IPS-18c (cell line): ENCODE results near the gene TCF7L1.

ENCODE experiments used
- H3K4me3 ChIP-seq: 2 replicates; pipeline ENCODE4 v1.7.0; 2013; ENCODE audit warnings: low read depth, mild to moderate bottlenecking, low read length, moderate library complexity; ENCODE audit not compliant: insufficient read depth
- H3K9me3 ChIP-seq: one replicate; pipeline ENCODE4 v1.6.1; 2013; ENCODE audit warnings: mild to moderate bottlenecking, low read length, moderate library complexity; ENCODE audit not compliant: control insufficient read depth, insufficient read depth

The TCF7L1 gene

GRCh38 chr2:85174943-85175342 lies 41.8 kb downstream of the TCF7L1 start:
- Histone ChIP-seq H3K4me3 (no peak overlapping the region), H3K9me3 (no peaks in the 10 kb centered on the region)

- Histone ChIP-seq H3K4me3 (no peak overlapping the region), H3K9me3 (no peaks in the 10 kb centered on the region)
Measured at GRCh38 chr2:85175369-85176299, 42.4 kb downstream of the TCF7L1 start.

DNA sequence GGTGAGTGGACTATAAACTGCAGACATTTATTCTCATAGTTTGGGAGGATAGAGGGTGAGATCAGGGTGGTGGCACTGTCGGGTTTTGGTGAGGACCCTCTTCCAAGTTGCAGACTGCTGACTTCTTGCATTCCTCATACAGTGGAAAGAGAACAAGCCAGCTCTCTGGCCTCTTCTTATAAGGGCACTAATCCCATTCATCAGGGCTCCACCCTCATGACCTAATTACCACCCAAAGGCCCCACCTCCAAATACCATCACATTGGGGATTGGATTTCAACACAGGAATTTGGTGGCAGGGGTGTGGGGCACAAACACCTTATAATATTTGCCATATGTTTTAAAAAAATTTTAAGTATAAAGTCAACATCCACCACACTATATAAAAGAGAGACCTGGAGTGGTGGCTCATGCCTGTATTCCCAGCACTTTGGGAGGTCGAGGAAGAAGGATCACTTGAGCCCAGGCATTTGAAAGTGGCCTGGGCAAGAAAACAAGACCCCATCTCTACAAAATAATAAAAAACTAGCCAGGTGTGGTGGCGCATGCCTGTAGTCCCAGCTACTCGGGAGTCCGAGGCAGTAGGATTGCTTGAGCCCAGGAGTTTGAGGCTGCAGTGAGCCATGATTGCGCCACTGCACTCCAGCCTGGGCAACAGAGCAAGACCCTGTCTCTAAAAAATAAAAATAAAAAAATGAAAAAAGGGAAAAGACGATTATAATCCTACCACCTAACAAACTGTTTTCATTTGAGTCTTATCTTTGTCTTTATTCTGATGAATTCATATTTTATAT lies 44.0 kb downstream of the TCF7L1 start:
- H3K4me3 ChIP-seq, result no peak overlapping the region

DNA sequence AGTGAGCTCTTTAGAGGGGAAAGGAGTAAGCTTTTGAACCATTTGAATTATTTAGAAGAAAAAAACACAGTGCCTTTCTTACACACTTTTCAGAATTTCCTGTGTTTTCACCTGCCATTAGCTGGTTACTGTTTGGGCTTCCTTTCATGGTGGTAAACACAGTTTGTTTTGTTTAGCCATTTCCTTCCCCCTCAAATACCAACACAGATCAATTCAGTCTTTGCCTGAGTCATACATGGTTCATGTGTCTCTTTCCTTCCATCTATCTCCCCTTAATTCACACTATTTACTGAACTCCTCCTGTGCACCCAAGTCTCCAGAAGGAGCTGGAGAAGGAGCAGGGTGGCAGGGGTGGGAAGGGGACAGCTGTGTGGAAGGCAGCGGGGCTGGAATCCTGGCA lies 45.0 kb downstream of the TCF7L1 start:
- Histone ChIP-seq H3K9me3 (no peaks in the 10 kb centered on the region), H3K4me3 (no peak overlapping the region)

More for the DNA sequence above, 44.0 kb downstream of the TCF7L1 start:
- H3K9me3 ChIP-seq, result no peaks in the 10 kb centered on the region

- no peaks in the 10 kb centered on the region for H3K9me3 ChIP-seq
- H3K4me3 ChIP-seq, result no peak overlapping the region
Measured at GRCh38 chr2:85178980-85179411, 45.8 kb downstream of the TCF7L1 start.

- H3K4me3 ChIP-seq, result no peak overlapping the region
- H3K9me3 ChIP-seq, result no peaks in the 10 kb centered on the region
Measured at GRCh38 chr2:85179541-85179940, 46.3 kb downstream of the TCF7L1 start.

- H3K4me3 ChIP-seq, result no peak overlapping the region
- no peaks in the 10 kb centered on the region for H3K9me3 ChIP-seq
Measured at GRCh38 chr2:85180322-85181133, 47.3 kb downstream of the TCF7L1 start.

- H3K4me3 ChIP-seq, result no peak overlapping the region
Measured at GRCh38 chr2:85181134-85181631, 48.0 kb downstream of the TCF7L1 start.

DNA sequence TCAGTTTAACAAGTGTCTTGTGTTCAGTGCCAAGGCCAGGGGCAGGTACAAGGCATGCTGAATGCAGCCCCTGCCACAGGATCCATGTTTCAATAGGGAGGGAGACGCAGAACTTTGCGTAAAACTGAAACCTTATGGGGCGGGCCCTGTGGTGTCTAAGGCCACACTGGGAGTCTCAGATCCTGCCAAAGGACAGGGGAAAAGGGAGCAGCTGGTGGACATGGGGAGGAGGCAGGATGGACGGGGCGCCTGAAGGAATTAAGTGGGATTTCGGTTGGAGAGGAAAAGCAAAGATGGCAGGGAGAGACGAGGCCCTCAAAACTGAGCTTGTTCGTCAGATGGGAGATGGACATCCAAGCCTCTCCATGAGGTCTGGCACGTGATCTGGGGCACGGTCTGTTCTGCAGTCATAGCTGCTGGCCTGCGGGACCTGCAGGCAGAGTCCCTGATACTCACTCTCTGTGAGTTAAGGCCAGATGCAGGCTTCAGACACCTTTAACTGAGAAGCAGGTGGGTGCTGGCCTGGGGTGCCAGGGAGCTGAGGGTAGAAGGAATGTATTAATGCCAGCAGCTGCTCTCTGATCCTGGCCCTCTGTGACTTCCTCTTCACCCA lies 48.8 kb downstream of the TCF7L1 start:
- no peaks in the 10 kb centered on the region for H3K9me3 ChIP-seq
- H3K4me3 ChIP-seq, result no peak overlapping the region

More at GRCh38 chr2:85181134-85181631, 48.0 kb downstream of the TCF7L1 start:
- H3K9me3 ChIP-seq, result no peaks in the 10 kb centered on the region

GRCh38 chr2:85183076-85183475 lies 49.9 kb downstream of the TCF7L1 start:
- H3K4me3 ChIP-seq, result no peak overlapping the region
- no peaks in the 10 kb centered on the region for H3K9me3 ChIP-seq

- Histone ChIP-seq H3K9me3 (no peaks in the 10 kb centered on the region), H3K4me3 (no peak overlapping the region)
Measured at GRCh38 chr2:85183479-85183878, 50.3 kb downstream of the TCF7L1 start.

DNA sequence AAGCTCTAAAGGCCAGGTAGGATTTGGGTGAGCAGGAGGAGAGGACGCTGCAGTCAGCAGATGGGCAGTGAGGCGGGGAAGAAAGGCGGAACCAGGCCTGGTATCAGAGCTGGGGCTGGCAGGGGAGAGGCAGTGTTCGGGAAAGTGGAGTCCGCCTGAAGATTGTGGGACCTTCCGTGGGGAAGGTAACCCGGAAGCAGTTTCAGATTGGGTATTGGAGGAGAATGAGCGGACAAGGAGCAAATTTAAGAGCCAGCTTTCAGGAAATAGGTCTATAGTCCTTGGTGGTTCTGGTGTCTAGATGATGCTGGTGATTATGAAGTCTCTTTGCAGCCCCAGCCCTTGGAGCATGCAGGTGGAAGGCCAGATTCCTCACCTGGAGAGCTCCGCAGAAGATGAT lies 51.0 kb downstream of the TCF7L1 start:
- Histone ChIP-seq H3K9me3 (no peaks in the 10 kb centered on the region), H3K4me3 (no peak overlapping the region)

DNA sequence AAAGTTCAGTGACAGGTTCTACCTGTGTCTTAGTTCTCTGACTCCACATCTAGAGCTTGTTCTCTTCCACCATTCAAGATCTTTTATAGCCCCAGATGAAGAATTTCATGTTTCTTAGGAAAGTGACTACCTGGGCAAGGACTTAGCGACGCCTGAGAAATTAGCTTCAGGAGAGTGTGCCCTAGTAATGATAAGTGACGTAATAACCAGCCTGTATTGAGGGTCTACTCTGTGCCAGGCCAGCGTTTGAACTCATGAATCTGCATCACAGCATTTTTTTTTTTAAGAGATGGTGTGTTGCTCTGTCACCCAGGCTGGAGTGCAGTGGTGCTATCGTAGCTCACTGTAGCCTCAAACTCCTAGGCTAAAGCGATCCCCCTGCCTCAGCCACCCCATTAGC lies 51.8 kb downstream of the TCF7L1 start:
- Histone ChIP-seq H3K9me3 (no peaks in the 10 kb centered on the region), H3K4me3 (no peak overlapping the region)

DNA sequence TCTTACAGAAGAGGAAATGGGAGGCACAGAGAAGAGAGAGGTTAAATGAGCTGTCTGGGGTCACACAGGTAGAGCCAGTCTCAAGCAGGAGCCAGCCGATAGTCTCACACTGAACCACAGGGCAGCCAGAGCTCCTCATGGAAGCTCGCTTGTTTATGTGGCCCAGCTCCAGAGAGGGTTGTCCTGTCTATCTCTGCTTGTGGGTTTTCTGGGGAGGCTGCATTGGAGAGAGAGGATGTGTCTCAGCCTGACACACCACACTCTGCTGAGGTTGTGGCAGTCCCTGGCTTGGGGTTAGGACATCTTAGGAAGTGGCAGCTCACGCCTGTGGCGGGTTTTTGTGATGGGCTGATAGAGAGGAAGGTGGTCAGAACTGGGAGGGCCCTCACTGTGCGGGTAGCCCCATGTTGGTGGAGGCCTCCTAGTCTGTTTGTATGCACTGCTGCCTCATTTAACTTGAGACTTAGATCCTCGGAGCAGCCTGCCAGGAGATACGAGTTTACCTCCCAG lies 52.3 kb downstream of the TCF7L1 start:
- Histone ChIP-seq H3K9me3 (no peaks in the 10 kb centered on the region), H3K4me3 (no peak overlapping the region)

GRCh38 chr2:85187069-85187468 lies 53.9 kb downstream of the TCF7L1 start:
- Histone ChIP-seq H3K9me3 (no peaks in the 10 kb centered on the region), H3K4me3 (no peak overlapping the region)

- H3K9me3 ChIP-seq, result no peaks in the 10 kb centered on the region
- no peak overlapping the region for H3K4me3 ChIP-seq
Measured at GRCh38 chr2:85188852-85189251, 55.7 kb downstream of the TCF7L1 start.
